ENCODE results near the gene MSL3B.
"Not testable (repeated sequence)": the region's sequence is repeated elsewhere in the genome, so short reads cannot be mapped to it uniquely, and the experiment has no call there.

Gene MSL3B

GRCh38 chr2:233905945-233906344, 37.8 kb upstream of the MSL3B start:
- Histone ChIP-seq H3K9ac (ENCODE audit: low read depth in 2 of 2, low read length in 2 of 2) (no peak overlapping the region), H3K27me3 (no peaks in the 10 kb centered on the region), H3K9me3 (no peaks in the 10 kb centered on the region), H3K36me3 (no peaks in the 10 kb centered on the region), H3K27ac (no peak overlapping the region), H3K4me3 (no peak overlapping the region), H3K4me1 (no peaks in the 10 kb centered on the region)
- intact Hi-C loops (cut with DNase I) = no loop called here
- no peak for TF ChIP-seq CTCF (IDR thresholded peaks at IDR 0.05)
- no peak for DNase-seq

GRCh38 chr2:233901884-233902283, 33.7 kb upstream of the MSL3B start:
- intact Hi-C loops (cut with DNase I) = no loop called here
- no peak overlapping the region for H3K27ac ChIP-seq
- no peak overlapping the region for H3K9ac ChIP-seq (ENCODE audit: low read depth in 2 of 2, low read length in 2 of 2)

GRCh38 chr2:233901367-233901766, 33.2 kb upstream of the MSL3B start:
- no peak for TF ChIP-seq CTCF (IDR thresholded peaks at IDR 0.05)
- Histone ChIP-seq H3K36me3 (no peaks in the 10 kb centered on the region), H3K9ac (ENCODE audit: low read depth in 2 of 2, low read length in 2 of 2) (no peak overlapping the region), H3K9me3 (no peaks in the 10 kb centered on the region), H3K4me1 (no peaks in the 10 kb centered on the region), H3K27ac (no peak overlapping the region), H3K27me3 (no peaks in the 10 kb centered on the region), H3K4me3 (no peak overlapping the region)
- intact Hi-C loops (cut with DNase I) = no loop called here
- no peak for DNase-seq

More at GRCh38 chr2:233901884-233902283, 33.7 kb upstream of the MSL3B start:
- Histone ChIP-seq H3K36me3 (no peaks in the 10 kb centered on the region), H3K9me3 (no peaks in the 10 kb centered on the region), H3K27me3 (no peaks in the 10 kb centered on the region), H3K4me3 (no peak overlapping the region), H3K4me1 (no peaks in the 10 kb centered on the region)
- no peak for TF ChIP-seq CTCF (IDR thresholded peaks at IDR 0.05)
- DNase-seq = no peak

GRCh38 chr2:233896253-233896652, 28.1 kb upstream of the MSL3B start:
- H3K36me3 ChIP-seq; intact Hi-C loops (cut with DNase I); H3K27me3 ChIP-seq; H3K4me1 ChIP-seq; H3K9me3 ChIP-seq; H3K4me3 ChIP-seq; H3K27ac ChIP-seq; H3K9ac ChIP-seq (ENCODE audit: low read depth in 2 of 2, low read length in 2 of 2); DNase-seq: not testable (repeated sequence)

GRCh38 chr2:233892793-233893192, 24.6 kb upstream of the MSL3B start:
- no peak for TF ChIP-seq CTCF (IDR thresholded peaks at IDR 0.05)
- no peak overlapping the region for H3K9ac ChIP-seq (ENCODE audit: low read depth in 2 of 2, low read length in 2 of 2)
- no peaks in the 10 kb centered on the region for H3K4me1 ChIP-seq
- intact Hi-C loops (cut with DNase I) = no loop called here
- DNase-seq = no peak
- H3K4me3 ChIP-seq = no peak overlapping the region
- H3K27me3 ChIP-seq = no peaks in the 10 kb centered on the region
- no peak overlapping the region for H3K27ac ChIP-seq
- no peaks in the 10 kb centered on the region for H3K36me3 ChIP-seq
- H3K9me3 ChIP-seq = no peaks in the 10 kb centered on the region

GRCh38 chr2:233882353-233882752, 14.2 kb upstream of the MSL3B start:
- TF ChIP-seq CTCF (IDR thresholded peaks at IDR 0.05) = no peak
- H3K27ac ChIP-seq = no peak overlapping the region
- no peak overlapping the region for H3K9ac ChIP-seq (ENCODE audit: low read depth in 2 of 2, low read length in 2 of 2)
- H3K4me3 ChIP-seq = no peak overlapping the region
- intact Hi-C loops (cut with DNase I) = no loop called here
- H3K36me3 ChIP-seq = no peaks in the 10 kb centered on the region
- no peak for DNase-seq
- no peaks in the 10 kb centered on the region for H3K27me3 ChIP-seq
- no peaks in the 10 kb centered on the region for H3K4me1 ChIP-seq
- no peaks in the 10 kb centered on the region for H3K9me3 ChIP-seq

- DNase-seq; H3K27me3 ChIP-seq; H3K9me3 ChIP-seq; H3K4me1 ChIP-seq; H3K36me3 ChIP-seq; H3K27ac ChIP-seq; intact Hi-C loops (cut with DNase I); H3K9ac ChIP-seq (ENCODE audit: low read depth in 2 of 2, low read length in 2 of 2); H3K4me3 ChIP-seq: not testable (repeated sequence)
Observed at GRCh38 chr2:233872125-233872524, 3.9 kb upstream of the MSL3B start.
